GM23338 (cell line): ENCODE measurements around the gene TCERG1L.

Experiments used
- CREB1 ChIP-seq: fragments of 250-450 bp; sonication (Bioruptor Pico); IDR thresholded peaks from 2 replicates; pipeline ENCODE4 v1.5.0; 2020; ENCODE audit warnings: low read depth, mild to moderate bottlenecking, moderate library complexity
- EZH2 ChIP-seq: fragments of 200-600 bp; sonication (generic); IDR thresholded peaks from one replicate; pipeline ENCODE4 v1.8.0; 2017; ENCODE audit warnings: antibody characterized with exemption, mild to moderate bottlenecking, low read depth; ENCODE audit not compliant: unreplicated experiment
- EZH2phosphoT487 ChIP-seq: fragments of 200-600 bp; sonication (generic); IDR thresholded peaks from one replicate; pipeline ENCODE4 v1.8.1; 2018; ENCODE audit warnings: antibody characterized with exemption; ENCODE audit not compliant: unreplicated experiment
- JUNB ChIP-seq: IDR thresholded peaks from one replicate; pipeline ENCODE4 v1.6.1; 2016; ENCODE audit warnings: antibody characterized with exemption; ENCODE audit not compliant: unreplicated experiment
- NANOG ChIP-seq: IDR thresholded peaks from 2 replicates; pipeline ENCODE4 v1.6.1; 2016; ENCODE audit warnings: antibody characterized with exemption, borderline replicate concordance
- POLR2AphosphoS5 ChIP-seq: IDR thresholded peaks from 2 replicates; pipeline ENCODE4 v1.6.1; 2016; ENCODE audit warnings: antibody characterized with exemption, low read depth
- STAT1 ChIP-seq: IDR thresholded peaks from one replicate; pipeline ENCODE4 v1.6.1; 2016; ENCODE audit warnings: antibody characterized with exemption; ENCODE audit not compliant: unreplicated experiment
- ZNF114 ChIP-seq: fragments of 250-450 bp; sonication (Bioruptor Pico); IDR thresholded peaks from 2 replicates; pipeline ENCODE4 v1.5.0; 2020; ENCODE audit warnings: mild to moderate bottlenecking, moderate library complexity
- ZNF331 ChIP-seq: fragments of 250-450 bp; sonication (Bioruptor Pico); IDR thresholded peaks from 2 replicates; pipeline ENCODE4 v1.5.0; 2020; ENCODE audit warnings: low read depth, mild to moderate bottlenecking, moderate library complexity
- TF ChIP-seq, protein P1 (sequence below), 2 experiments: fragments of 200-600 bp in 1 of 2; sonication (generic) in 1 of 2; conservative IDR thresholded peaks; 2 replicates each; pipeline versions ENCODE4 v1.5.1 to v1.6.1; 2016 to 2017; ENCODE audit warnings: antibody characterized with exemption in 2 of 2, low read depth in 2 of 2, mild to moderate bottlenecking in 2 of 2, moderate library complexity in 1 of 2
- TF ChIP-seq, protein P2 (sequence below): IDR thresholded peaks from one replicate; pipeline ENCODE4 v1.6.1; 2018; ENCODE audit warnings: antibody characterized with exemption; ENCODE audit not compliant: unreplicated experiment
- TF ChIP-seq, protein P3 (sequence below): IDR thresholded peaks from 2 replicates; pipeline ENCODE4 v1.6.1; 2016; ENCODE audit warnings: antibody characterized with exemption

DNA sequence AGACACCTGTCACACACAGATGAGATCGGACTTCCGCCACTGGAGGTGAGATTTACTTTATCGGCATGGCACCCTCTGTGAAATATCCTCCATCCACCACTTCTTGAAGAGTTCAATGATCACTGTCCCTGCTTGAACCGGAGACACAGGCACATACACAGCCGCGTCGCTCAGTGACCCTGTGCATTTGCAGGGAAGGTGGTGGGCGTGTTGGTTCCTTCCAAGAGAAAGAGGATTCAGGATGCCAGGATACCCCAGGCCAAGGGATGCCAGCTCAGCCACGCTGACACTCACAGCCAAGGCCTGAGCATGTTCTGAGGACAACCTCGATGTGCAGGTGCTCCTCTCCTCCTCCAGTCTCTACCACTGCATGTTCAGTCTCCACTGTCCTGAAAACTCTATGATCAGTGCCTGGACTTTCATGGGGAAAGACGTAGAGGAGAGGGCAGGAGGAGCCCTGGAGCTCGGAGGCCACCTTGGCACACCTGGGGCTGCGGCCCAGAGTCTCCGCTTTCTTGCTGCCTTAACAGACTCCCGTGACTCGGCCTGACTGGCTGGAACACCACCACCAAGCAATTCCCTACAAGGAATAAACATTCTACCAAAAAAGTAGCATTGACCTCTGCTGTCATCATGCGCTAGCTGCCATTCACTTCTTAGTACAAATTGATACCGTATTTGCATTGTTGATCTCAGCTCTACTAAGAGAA lies 115.2 kb downstream of the TCERG1L start:
- TF ChIP-seq, protein P1, sequence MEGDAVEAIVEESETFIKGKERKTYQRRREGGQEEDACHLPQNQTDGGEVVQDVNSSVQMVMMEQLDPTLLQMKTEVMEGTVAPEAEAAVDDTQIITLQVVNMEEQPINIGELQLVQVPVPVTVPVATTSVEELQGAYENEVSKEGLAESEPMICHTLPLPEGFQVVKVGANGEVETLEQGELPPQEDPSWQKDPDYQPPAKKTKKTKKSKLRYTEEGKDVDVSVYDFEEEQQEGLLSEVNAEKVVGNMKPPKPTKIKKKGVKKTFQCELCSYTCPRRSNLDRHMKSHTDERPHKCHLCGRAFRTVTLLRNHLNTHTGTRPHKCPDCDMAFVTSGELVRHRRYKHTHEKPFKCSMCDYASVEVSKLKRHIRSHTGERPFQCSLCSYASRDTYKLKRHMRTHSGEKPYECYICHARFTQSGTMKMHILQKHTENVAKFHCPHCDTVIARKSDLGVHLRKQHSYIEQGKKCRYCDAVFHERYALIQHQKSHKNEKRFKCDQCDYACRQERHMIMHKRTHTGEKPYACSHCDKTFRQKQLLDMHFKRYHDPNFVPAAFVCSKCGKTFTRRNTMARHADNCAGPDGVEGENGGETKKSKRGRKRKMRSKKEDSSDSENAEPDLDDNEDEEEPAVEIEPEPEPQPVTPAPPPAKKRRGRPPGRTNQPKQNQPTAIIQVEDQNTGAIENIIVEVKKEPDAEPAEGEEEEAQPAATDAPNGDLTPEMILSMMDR (conservative IDR thresholded peaks at IDR 0.05; ENCODE audit: low read depth in 2 of 2) = no peak
- TF ChIP-seq CREB1 (CRISPR knock-in tag) = no peak
- no peak for TF ChIP-seq POLR2AphosphoS5
- no peak for TF ChIP-seq EZH2
- TF ChIP-seq, protein P2, sequence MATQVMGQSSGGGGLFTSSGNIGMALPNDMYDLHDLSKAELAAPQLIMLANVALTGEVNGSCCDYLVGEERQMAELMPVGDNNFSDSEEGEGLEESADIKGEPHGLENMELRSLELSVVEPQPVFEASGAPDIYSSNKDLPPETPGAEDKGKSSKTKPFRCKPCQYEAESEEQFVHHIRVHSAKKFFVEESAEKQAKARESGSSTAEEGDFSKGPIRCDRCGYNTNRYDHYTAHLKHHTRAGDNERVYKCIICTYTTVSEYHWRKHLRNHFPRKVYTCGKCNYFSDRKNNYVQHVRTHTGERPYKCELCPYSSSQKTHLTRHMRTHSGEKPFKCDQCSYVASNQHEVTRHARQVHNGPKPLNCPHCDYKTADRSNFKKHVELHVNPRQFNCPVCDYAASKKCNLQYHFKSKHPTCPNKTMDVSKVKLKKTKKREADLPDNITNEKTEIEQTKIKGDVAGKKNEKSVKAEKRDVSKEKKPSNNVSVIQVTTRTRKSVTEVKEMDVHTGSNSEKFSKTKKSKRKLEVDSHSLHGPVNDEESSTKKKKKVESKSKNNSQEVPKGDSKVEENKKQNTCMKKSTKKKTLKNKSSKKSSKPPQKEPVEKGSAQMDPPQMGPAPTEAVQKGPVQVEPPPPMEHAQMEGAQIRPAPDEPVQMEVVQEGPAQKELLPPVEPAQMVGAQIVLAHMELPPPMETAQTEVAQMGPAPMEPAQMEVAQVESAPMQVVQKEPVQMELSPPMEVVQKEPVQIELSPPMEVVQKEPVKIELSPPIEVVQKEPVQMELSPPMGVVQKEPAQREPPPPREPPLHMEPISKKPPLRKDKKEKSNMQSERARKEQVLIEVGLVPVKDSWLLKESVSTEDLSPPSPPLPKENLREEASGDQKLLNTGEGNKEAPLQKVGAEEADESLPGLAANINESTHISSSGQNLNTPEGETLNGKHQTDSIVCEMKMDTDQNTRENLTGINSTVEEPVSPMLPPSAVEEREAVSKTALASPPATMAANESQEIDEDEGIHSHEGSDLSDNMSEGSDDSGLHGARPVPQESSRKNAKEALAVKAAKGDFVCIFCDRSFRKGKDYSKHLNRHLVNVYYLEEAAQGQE = no peak
- TF ChIP-seq EZH2phosphoT487 = no peak
- TF ChIP-seq STAT1 = no peak
- no peak for TF ChIP-seq NANOG
- no peak for TF ChIP-seq JUNB
- TF ChIP-seq, protein P3, sequence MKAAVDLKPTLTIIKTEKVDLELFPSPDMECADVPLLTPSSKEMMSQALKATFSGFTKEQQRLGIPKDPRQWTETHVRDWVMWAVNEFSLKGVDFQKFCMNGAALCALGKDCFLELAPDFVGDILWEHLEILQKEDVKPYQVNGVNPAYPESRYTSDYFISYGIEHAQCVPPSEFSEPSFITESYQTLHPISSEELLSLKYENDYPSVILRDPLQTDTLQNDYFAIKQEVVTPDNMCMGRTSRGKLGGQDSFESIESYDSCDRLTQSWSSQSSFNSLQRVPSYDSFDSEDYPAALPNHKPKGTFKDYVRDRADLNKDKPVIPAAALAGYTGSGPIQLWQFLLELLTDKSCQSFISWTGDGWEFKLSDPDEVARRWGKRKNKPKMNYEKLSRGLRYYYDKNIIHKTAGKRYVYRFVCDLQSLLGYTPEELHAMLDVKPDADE = no peak
- TF ChIP-seq ZNF114 (CRISPR knock-in tag) = no peak
- no peak for TF ChIP-seq ZNF331
